HG02678 (cell line): Measurements from ENCODE around the gene ST7.

ENCODE experiments used
- ATAC-seq: cut with Tn5 transposase; IDR thresholded peaks from one replicate; pipeline ENCODE4 v1.9.1; 2021; ENCODE audit warnings: mild to moderate bottlenecking, moderate library complexity; ENCODE audit not compliant: unreplicated experiment

Gene ST7

GRCh38 chr7:117184367-117184766 is 231.1 kb downstream of the ST7 start:
- ATAC-seq, result no peak

GRCh38 chr7:117185124-117185523 is 231.8 kb downstream of the ST7 start:
- ATAC-seq, result no peak

- no peak for ATAC-seq
These were observed 233.1 kb downstream of the ST7 start for GRCh38 chr7:117186218-117187010.

- ATAC-seq, result no peak
These were observed 235.1 kb downstream of the ST7 start for GRCh38 chr7:117188376-117188775.

- ATAC-seq, result no peak
These were observed 235.8 kb downstream of the ST7 start for GRCh38 chr7:117188949-117189592.

- no peak for ATAC-seq
These were observed 236.8 kb downstream of the ST7 start for GRCh38 chr7:117190104-117190503.

GRCh38 chr7:117190746-117191435 is 237.6 kb downstream of the ST7 start:
- ATAC-seq, result no peak

- ATAC-seq, result no peak
These were observed 238.8 kb downstream of the ST7 start for GRCh38 chr7:117192108-117192507.

- ATAC-seq, result no peak
These were observed 240.3 kb downstream of the ST7 start for GRCh38 chr7:117193564-117193963.

GRCh38 chr7:117194445-117194844 is 241.1 kb downstream of the ST7 start:
- no peak for ATAC-seq

- no peak for ATAC-seq
These were observed 242.2 kb downstream of the ST7 start for GRCh38 chr7:117195361-117196029.

- no peak for ATAC-seq
These were observed 246.8 kb downstream of the ST7 start for GRCh38 chr7:117200132-117200531.

- ATAC-seq, result no peak
These were observed 247.6 kb downstream of the ST7 start for GRCh38 chr7:117200786-117201458.

GRCh38 chr7:117202511-117202910 is 249.2 kb downstream of the ST7 start:
- ATAC-seq, result no peak

GRCh38 chr7:117203205-117203604 is 249.9 kb downstream of the ST7 start:
- no peak for ATAC-seq

- ATAC-seq, result no peak
These were observed 252.6 kb downstream of the ST7 start for GRCh38 chr7:117205873-117206272.

- ATAC-seq, result no peak
These were observed 255.0 kb downstream of the ST7 start for GRCh38 chr7:117208257-117208656.

- no peak for ATAC-seq
These were observed 257.1 kb downstream of the ST7 start for GRCh38 chr7:117210397-117210796.

- ATAC-seq, result no peak
These were observed 257.6 kb downstream of the ST7 start for GRCh38 chr7:117210908-117211307.

- ATAC-seq, result no peak
These were observed 258.3 kb downstream of the ST7 start for GRCh38 chr7:117211614-117212013.
